SK-N-MC (cell line): ENCODE data around the gene FAM50A.

Experiments used
- DNase-seq: peaks from one replicate; pipeline ENCODE4 v3.0.0-alpha.2; 2011; ENCODE audit warnings: low read depth, low spot score
- H3K27ac ChIP-seq: fragments of 200-600 bp; sonication (generic); 2 replicates; pipeline ENCODE4 v1.5.1; 2016; ENCODE audit warnings: mixed run types
- H3K36me3 ChIP-seq: fragments of 200-600 bp; sonication (generic); 2 replicates; pipeline ENCODE4 v1.6.1; 2017; ENCODE audit warnings: antibody characterized with exemption, low read length, mixed read lengths; ENCODE audit not compliant: insufficient read depth
- H3K4me3 ChIP-seq: fragments of 200-600 bp; sonication (generic); 2 replicates; pipeline ENCODE4 v1.5.1; 2016
- H3K9ac ChIP-seq: fragments of 200-600 bp; sonication (generic); 2 replicates; pipeline ENCODE4 v1.8.0; 2017; ENCODE audit warnings: mixed run types, mixed read lengths; ENCODE audit not compliant: insufficient read length
- H3K9me3 ChIP-seq: fragments of 200-600 bp; sonication (generic); 2 replicates; pipeline ENCODE4 v1.6.1; 2017; ENCODE audit warnings: low read depth, mild to moderate bottlenecking, antibody characterized with exemption, low read length, moderate library complexity, mixed read lengths
- EZH2 ChIP-seq: fragments of 200-600 bp; sonication (generic); IDR thresholded peaks from one replicate; pipeline ENCODE4 v1.6.1; 2017; ENCODE audit warnings: antibody characterized with exemption
- FOXP2 ChIP-seq: optimal IDR thresholded peaks from 2 replicates; pipeline ENCODE3; 2011; ENCODE audit warnings: mild to moderate bottlenecking, moderate library complexity; ENCODE audit not compliant: insufficient read depth; ENCODE audit errors: extremely low read length, control extremely low read depth
- POLR2AphosphoS5 ChIP-seq: IDR thresholded peaks from 2 replicates; pipeline ENCODE4 v1.6.1; 2012; ENCODE audit warnings: mild to moderate bottlenecking, low read depth, low read length, borderline replicate concordance

The FAM50A gene

GRCh38 chrX:154481195-154481594 lies 37.3 kb downstream of the FAM50A start:
- no peaks in the 10 kb centered on the region for H3K9me3 ChIP-seq
- H3K4me3 ChIP-seq: no peak overlapping the region
- no peak for DNase-seq
- no peak overlapping the region for H3K9ac ChIP-seq
- no peak for TF ChIP-seq FOXP2
- no peak for TF ChIP-seq POLR2AphosphoS5
- no peak for TF ChIP-seq EZH2
- no peak overlapping the region for H3K27ac ChIP-seq
- H3K36me3 ChIP-seq: peaks cover 7% of the 10 kb centered on the region; the same call in 1 of the 2 replicates

GRCh38 chrX:154481911-154482601 lies 38.1 kb downstream of the FAM50A start:
- Histone ChIP-seq H3K36me3 (peaks cover 7% of the 10 kb centered on the region; the same call in 1 of the 2 replicates), H3K9ac (no peak overlapping the region), H3K4me3 (no peak overlapping the region), H3K27ac (no peak overlapping the region), H3K9me3 (no peaks in the 10 kb centered on the region)
- no peak for DNase-seq
- TF ChIP-seq FOXP2: no peak

DNA sequence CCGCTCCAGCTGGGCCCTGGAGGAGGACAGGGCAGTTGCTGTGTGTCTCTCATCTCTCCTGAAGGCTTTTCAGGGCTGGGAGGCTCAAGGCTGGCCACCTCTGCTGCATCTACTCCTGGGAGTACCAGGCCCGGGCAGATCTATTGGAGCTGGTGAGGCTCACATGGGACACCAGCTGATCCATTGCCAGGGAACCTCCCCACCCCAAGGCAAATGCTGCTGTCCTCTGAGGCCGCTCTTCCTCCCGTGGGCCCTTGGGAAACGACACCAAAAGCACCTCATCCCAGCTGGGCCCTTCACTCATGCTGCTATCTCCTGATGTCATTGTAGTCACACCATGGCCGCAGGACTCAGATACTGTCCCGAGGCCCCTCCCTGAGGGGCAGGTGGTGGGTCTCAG lies 38.8 kb downstream of the FAM50A start:
- Histone ChIP-seq H3K4me3 (no peak overlapping the region), H3K9ac (no peak overlapping the region), H3K36me3 (peaks cover 7% of the 10 kb centered on the region; the same call in 1 of the 2 replicates), H3K9me3 (no peaks in the 10 kb centered on the region), H3K27ac (no peak overlapping the region)
- TF ChIP-seq EZH2 (no peak), POLR2AphosphoS5 (no peak), FOXP2 (no peak)
- DNase-seq: no peak

GRCh38 chrX:154483325-154483724 lies 39.4 kb downstream of the FAM50A start:
- no peak overlapping the region for H3K27ac ChIP-seq
- H3K9me3 ChIP-seq: no peaks in the 10 kb centered on the region
- H3K4me3 ChIP-seq: no peak overlapping the region
- DNase-seq: no peak
- no peak overlapping the region for H3K9ac ChIP-seq
- H3K36me3 ChIP-seq: peaks cover 7% of the 10 kb centered on the region; the same call in 1 of the 2 replicates
- TF ChIP-seq POLR2AphosphoS5: no peak
- no peak for TF ChIP-seq FOXP2
- no peak for TF ChIP-seq EZH2

- H3K27ac ChIP-seq: no peak overlapping the region
- no peak overlapping the region for H3K4me3 ChIP-seq
- no peaks in the 10 kb centered on the region for H3K9me3 ChIP-seq
- TF ChIP-seq EZH2 (no peak), FOXP2 (no peak), POLR2AphosphoS5 (no peak)
- DNase-seq: no peak
- H3K36me3 ChIP-seq: peaks cover 7% of the 10 kb centered on the region; the same call in 1 of the 2 replicates
- no peak overlapping the region for H3K9ac ChIP-seq
Measured at GRCh38 chrX:154484255-154485149, 40.6 kb downstream of the FAM50A start.

- TF ChIP-seq FOXP2: no peak
- no peak for TF ChIP-seq EZH2
- TF ChIP-seq POLR2AphosphoS5: no peak
- H3K27ac ChIP-seq: no peak overlapping the region
Measured at GRCh38 chrX:154485150-154486051, 41.5 kb downstream of the FAM50A start.

DNA sequence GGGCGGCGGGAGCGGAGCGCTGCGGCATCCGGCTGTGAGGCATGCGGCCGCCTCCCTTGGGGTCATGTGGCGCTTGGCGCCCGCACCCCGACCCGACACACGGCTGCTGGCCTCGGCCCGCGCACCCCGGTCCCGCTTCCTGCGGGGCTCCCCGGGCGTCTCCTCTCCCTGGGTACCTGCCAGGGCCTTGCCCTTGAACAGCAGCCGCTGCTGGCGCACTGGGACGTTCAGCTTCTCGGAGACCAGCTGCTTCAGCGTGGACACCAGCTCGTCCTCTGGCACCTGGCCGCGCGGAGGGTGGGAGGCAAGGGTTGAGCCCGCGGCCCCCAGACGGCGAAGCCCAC lies 42.1 kb downstream of the FAM50A start:
- peak overlapping the region; percentile 66 for H3K9ac ChIP-seq
- TF ChIP-seq POLR2AphosphoS5 (no peak), EZH2 (no peak), FOXP2 (no peak)
- no peak overlapping the region for H3K27ac ChIP-seq
- peaks cover 7% of the 10 kb centered on the region; the same call in 1 of the 2 replicates for H3K36me3 ChIP-seq
- peak overlapping the region; percentile 77 for H3K4me3 ChIP-seq
- DNase-seq: no peak
- no peaks in the 10 kb centered on the region for H3K9me3 ChIP-seq

More at GRCh38 chrX:154485150-154486051, 41.5 kb downstream of the FAM50A start:
- Histone ChIP-seq H3K9me3 (no peaks in the 10 kb centered on the region), H3K36me3 (peaks cover 7% of the 10 kb centered on the region; the same call in 1 of the 2 replicates), H3K9ac (peak overlapping the region; percentile 66), H3K4me3 (peak overlapping the region; percentile 77)
- no peak for DNase-seq
